NCI-H2081 (cell line): ENCODE results near the gene TPM1.

ENCODE experiments used
- DNase-seq, 2 experiments: peaks; one replicate each; lab custom pipeline; 2025; lab: John Stamatoyannopoulos, UW

TPM1 gene

GRCh38 chr15:63041402-63041973, 1.1 kb upstream of the TPM1 start:
- DNase-seq = no peak

- DNase-seq = no peak
These were observed 359 bp downstream of the TPM1 start for GRCh38 chr15:63042877-63043334.

GRCh38 chr15:63043335-63044076, 959 bp downstream of the TPM1 start:
- no peak for DNase-seq

GRCh38 chr15:63044077-63044644, 1.6 kb downstream of the TPM1 start:
- DNase-seq = no peak

- DNase-seq = no peak
These were observed 2.3 kb downstream of the TPM1 start for GRCh38 chr15:63044645-63045464.

GRCh38 chr15:63045465-63045840, 2.9 kb downstream of the TPM1 start:
- DNase-seq = no peak

GRCh38 chr15:63045879-63046278, 3.3 kb downstream of the TPM1 start:
- no peak for DNase-seq

GRCh38 chr15:63046917-63047760, 4.6 kb downstream of the TPM1 start:
- DNase-seq = no peak

- no peak for DNase-seq
These were observed 5.2 kb downstream of the TPM1 start for GRCh38 chr15:63047792-63048114.

GRCh38 chr15:63048115-63048775, 5.7 kb downstream of the TPM1 start:
- peak; percentile 92 to 94 for DNase-seq

- DNase-seq = peak; percentile 39 to 76
These were observed 6.5 kb downstream of the TPM1 start for GRCh38 chr15:63048776-63049665.

GRCh38 chr15:63049783-63050371, 7.3 kb downstream of the TPM1 start:
- DNase-seq = no peak

- no peak for DNase-seq
These were observed 8.2 kb downstream of the TPM1 start for GRCh38 chr15:63050731-63051155.

- peak; percentile 42 to 78 for DNase-seq
These were observed 8.9 kb downstream of the TPM1 start for GRCh38 chr15:63051156-63052066.

- no peak for DNase-seq
These were observed 9.7 kb downstream of the TPM1 start for GRCh38 chr15:63052077-63052841.

- no peak for DNase-seq
These were observed 10.6 kb downstream of the TPM1 start for GRCh38 chr15:63052961-63053698.

- no peak for DNase-seq
These were observed 11.7 kb downstream of the TPM1 start for GRCh38 chr15:63054281-63054683.
